ENCODE data around the gene POGLUT2. TPM values are rescaled to one million over a fixed set of nuclear protein-coding genes. Genes with fewer than 3 reads are reported as not detected.

POGLUT2 gene
- 3.0 and 3.1 TPM in 2 replicates for polyA plus RNA-seq

DNA sequence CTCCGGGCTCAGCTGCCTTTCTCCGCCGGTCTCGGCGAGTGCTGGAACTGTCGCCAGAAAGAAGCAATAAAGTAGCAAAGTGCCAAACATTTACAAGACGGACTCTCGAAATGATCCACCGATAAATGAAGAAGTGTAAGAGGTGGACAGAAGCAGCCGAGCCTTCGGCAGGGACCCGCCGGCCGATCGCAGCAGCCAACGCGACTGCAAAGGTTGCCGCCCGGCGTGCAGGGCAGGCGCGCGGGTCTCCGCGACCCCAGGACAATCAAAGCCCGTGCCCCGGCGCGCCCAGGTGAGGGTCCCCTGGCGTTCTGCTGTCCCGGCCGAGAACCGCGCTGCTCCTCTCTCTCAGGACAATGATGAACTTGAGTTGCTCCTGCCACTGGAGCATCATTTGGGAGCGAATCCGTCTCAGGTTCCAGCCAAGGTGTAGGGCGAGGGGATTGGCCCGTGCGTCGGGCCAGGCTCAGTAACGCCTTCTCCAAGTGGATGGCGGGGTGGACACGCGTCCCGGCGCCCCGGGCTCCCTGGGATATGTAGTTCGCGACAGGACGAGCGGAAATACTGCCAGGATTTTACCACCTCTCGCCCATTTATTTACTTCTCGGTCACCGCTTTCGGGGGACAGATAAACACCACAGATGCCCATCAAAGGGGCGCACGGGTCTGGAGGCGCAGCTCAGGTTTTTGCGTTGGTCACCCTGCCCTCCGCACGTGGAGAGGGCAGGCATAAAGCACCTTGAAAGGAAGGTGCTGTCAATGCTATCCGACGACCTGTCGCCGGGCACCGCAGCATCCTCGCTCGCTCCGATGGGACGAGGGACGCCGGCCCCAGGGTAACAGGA lies at the start of gene POGLUT2, which contains the start of gene BIVM:
TSS of gene POGLUT2 (minus strand) at position 396 of the 845 bp plus-strand sequence. CDS start at position 90, 306 bp downstream.
TSS of gene BIVM (plus strand) at position 539 of the 845 bp plus-strand sequence. CDS start 8,149 bp downstream, outside the sequence.

DNA sequence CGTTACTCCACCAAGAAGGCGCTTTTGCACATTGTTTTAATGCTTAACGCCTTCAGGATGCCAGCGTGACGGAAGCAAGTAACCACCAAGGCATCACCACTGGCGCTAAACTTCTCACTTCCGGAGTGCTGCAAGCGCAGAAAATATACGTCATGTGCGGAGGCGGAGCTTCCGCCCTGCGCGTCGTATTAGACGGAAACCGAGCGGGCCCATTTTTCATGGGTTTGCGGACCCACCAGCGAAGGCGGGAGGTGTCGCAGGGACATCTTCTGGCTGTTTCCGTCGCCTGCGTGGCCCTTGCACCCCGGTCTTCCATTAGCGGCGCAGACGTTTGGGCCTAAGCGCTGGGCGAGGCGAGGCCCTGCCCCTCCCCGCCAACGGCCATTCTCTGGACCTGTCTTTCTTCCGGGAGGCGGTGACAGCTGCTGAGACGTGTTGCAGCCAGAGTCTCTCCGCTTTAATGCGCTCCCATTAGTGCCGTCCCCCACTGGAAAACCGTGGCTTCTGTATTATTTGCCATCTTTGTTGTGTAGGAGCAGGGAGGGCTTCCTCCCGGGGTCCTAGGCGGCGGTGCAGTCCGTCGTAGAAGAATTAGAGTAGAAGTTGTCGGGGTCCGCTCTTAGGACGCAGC lies 47.0 kb upstream of the POGLUT2 start, which contains the start of gene ERCC5:
TSS of gene ERCC5 (plus strand) at position 403 of the 631 bp plus-strand sequence. CDS start 235 bp downstream, outside the sequence.

DNA sequence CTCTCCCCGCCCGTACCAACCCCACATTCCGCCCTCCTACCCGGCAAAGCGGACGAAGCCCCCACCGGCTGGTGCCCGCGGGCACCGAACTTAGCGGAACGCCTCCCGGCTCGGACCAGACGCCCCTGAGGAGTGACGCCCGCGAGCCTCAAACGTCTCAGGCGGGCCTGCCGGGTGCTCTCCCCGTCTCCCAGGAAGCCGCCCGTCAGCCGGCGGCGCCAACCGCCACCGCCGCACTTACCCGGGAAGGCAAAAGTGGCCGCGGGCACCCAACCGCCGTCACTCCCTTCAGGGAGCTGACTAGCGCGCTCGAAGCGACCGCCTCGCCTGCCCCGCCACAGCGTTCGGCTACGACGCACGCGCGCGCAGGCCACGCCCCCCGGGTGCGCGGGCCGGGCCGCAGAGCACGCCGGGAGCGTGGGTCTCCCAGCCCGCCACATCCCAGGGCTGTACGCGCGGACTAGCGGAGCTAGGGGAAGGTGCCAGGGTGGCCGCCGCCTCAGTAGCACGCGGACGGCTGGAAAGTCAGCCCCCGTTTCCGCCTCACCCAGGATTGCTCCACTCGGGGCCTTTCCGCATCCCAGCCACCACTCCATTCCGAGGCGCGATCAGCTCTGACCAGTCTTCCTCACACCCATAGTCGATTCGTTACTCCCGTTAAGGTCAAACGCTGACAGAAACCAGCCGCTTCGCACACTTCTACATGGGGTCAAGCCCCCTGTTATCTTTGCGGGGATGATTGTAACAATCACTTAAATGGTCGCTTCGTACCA lies 25.1 kb downstream of the POGLUT2 start, which contains the start of gene TEX30:
TSS of gene TEX30 (minus strand) at position 346 of the 773 bp plus-strand sequence. CDS start 3,760 bp downstream, outside the sequence.

Other genes starting within 250 kb of the POGLUT2 start
- gene TPP2, start 202.0 kb downstream of the POGLUT2 start, polyA plus RNA-seq: 17.7 and 20.5 TPM in 2 replicates
- gene METTL21C, start 103.9 kb downstream of the POGLUT2 start, polyA plus RNA-seq: 21.0 and 24.3 TPM in 2 replicates
- gene TEX30, start 25.2 kb downstream of the POGLUT2 start, polyA plus RNA-seq: 64.3 and 87.1 TPM in 2 replicates
- gene BIVM, start 143 bp upstream of the POGLUT2 start, polyA plus RNA-seq: 13.9 and 22.3 TPM in 2 replicates
- 42.5 and 64.6 TPM in 2 replicates for gene ERCC5, start 47.1 kb upstream of the POGLUT2 start, polyA plus RNA-seq